C4-2B (cell line): Measurements from ENCODE around the gene KLHDC4.

Source experiments
- ZFX ChIP-seq: fragments of 450-650 bp; IDR thresholded peaks from 2 replicates; pipeline ENCODE4 v1.6.1; 2017
- TF ChIP-seq, protein P1 (sequence below): fragments of 450-650 bp; conservative IDR thresholded peaks from 2 replicates; pipeline ENCODE4 v1.5.1; 2017; ENCODE audit warnings: mild to moderate bottlenecking

GRCh38 chr16:87766485-87766797, 655 bp upstream of the KLHDC4 start:
- TF ChIP-seq, protein P1, sequence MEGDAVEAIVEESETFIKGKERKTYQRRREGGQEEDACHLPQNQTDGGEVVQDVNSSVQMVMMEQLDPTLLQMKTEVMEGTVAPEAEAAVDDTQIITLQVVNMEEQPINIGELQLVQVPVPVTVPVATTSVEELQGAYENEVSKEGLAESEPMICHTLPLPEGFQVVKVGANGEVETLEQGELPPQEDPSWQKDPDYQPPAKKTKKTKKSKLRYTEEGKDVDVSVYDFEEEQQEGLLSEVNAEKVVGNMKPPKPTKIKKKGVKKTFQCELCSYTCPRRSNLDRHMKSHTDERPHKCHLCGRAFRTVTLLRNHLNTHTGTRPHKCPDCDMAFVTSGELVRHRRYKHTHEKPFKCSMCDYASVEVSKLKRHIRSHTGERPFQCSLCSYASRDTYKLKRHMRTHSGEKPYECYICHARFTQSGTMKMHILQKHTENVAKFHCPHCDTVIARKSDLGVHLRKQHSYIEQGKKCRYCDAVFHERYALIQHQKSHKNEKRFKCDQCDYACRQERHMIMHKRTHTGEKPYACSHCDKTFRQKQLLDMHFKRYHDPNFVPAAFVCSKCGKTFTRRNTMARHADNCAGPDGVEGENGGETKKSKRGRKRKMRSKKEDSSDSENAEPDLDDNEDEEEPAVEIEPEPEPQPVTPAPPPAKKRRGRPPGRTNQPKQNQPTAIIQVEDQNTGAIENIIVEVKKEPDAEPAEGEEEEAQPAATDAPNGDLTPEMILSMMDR = no peak
- TF ChIP-seq ZFX = no peak
